ENCODE results near the gene LRCOL1.

The LRCOL1 gene

DNA sequence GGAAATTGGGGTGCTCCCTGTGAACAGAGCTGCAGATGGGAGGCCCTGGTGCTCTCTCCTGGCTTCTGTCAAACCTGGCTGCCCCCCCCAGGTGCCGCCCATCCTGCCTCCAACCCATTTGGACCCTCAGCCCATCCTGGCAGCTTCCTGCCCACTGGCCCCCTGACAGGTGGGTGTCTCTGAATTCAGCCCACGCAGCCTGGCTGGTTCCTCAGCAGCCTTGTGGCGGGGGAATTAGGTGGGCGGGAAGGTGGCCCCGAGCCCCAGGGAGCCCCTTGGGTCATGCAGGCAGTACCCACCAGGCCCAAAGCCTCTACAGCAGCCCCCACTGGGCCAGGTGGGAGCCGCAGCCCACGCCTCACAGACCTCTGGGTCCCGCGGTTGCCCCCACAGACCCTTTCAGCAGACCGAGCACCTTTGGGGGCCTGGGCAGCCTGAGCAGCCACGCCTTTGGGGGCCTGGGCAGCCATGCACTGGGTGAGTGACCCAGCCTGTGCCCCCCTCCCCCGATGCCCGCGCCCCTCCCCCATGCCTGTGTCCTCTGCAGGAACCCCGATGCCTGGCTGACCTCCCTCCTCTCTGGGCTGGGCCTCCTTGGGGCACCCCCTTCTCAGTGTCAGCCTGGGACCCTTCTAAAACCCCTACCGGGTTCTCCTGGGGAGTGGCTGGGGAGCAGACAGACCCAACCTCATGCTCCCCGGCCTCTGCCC is 28.9 kb downstream of the LRCOL1 start:
- no peak for DNase-seq

DNA sequence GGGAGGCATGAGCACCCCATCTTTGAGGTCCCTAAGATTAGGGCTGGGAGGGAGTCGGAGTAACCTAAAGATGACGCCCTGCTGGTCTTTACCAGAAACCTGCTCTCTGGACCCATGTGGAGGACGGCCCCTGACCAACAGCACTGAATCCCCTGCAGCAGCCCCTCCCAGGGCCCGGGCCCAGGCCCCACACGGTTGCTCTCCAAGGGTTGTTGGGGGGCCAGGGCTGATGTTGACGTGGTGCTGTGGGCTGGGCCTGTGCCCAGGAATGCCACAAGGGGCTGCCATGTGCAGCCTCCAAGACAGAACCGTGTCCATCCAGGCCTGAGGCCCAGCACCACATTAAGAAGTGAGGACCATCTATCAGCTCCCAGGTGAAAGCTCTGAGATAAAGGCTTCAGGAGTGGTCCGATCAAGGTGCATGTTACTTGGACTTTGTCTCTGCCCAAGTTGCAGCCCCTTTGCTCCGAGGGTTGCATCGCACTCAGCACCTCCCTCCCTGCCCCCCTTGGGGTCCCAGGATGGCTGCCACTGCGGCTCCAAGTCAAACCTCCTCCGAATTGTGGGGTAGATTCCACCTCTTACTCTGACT is 29.6 kb downstream of the LRCOL1 start:
- DNase-seq: no peak

DNA sequence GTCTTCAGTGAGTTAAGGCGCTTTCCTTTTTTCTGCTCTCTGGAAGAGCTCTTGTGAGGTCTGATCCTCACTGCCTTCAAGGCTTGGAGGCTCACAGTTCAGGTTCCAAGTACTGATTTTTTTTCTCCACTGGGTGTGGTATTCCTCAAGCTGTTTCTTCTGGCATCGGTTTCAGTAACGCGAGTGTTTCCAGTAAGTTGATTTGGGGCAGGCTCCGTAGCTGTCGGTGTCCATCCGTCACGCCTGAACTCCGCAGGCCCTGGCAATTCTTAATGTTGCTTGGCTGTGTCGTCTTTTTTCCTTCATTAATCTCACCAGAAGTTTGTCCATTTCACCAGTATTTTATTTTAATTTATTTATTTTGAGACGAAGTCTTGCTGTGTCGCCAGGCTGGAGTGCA is 30.6 kb downstream of the LRCOL1 start:
- DNase-seq: no peak

DNA sequence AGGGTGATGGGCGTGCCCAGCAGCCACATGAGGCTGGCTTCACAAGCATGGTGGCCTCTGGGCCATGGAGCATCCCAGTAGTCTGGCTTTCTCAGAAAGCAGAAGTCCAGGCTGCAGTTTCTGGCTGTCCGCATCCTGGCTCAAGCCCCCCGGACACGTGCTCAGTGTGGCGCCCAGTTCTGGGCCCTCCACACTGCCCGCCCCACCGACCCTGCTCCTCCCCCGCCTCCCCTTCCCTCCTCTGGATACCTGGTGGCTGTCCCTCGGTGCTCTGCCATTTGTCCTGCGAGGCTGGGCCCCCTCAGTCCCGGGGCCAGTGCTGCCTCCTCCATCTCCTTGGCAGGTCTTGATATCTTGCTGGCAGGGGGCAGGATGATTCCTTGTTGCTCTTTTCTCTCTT is 31.6 kb downstream of the LRCOL1 start:
- no peak for DNase-seq

DNA sequence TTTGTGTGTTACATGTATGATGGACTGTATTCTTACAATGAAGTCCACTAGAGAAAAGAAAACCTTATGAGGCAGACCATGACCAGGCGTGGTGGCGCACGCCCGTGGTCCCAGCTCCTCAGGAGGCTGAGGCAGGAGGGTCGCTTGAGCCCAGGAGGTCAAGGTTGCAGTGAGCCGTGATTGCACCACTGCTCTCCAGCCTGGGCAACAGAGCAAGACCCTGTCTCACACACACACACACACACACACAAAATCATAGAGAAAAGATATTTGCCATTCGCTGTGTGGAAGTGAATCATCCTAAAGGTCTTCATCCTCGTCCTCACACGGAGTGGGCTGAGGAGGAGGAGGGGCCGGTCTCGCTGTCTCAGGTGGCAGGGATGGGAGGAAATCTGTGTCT is 32.3 kb downstream of the LRCOL1 start:
- no peak for DNase-seq

DNA sequence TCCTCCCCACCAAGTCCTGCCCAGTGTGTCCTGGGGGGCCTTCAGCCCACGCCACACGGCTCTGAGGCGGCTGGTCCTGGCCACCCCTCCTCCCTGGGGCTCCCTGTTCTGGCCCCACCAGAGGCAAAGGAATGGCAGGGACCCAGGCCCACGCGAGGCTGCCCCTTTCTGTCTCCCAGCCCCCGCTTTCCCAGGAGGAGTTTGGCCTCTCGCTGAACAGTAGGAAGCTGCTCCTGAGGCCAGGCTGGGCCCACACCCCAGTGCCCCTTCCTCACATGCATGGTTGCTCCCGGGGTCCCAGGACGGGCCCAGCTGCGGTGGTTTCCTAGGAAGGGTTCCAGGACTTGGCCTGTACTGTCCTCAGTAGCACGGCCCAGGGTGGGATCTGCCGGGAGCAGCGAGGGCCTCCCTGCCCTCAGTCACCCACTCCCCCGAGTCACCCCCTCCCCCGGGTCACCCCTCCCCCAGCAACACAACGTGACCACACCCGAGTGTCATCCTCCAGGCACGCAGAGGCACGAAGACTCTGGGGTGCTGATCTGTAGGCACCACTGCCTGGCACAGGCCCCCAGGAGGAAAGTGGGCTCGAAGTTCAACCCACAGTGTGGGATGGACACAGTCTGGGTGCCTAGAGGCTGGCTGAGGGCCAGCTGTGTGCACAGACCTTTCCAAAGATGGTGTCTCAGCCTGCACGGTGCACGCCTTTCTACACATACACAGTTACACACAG is 33.0 kb downstream of the LRCOL1 start:
- DNase-seq: no peak

DNA sequence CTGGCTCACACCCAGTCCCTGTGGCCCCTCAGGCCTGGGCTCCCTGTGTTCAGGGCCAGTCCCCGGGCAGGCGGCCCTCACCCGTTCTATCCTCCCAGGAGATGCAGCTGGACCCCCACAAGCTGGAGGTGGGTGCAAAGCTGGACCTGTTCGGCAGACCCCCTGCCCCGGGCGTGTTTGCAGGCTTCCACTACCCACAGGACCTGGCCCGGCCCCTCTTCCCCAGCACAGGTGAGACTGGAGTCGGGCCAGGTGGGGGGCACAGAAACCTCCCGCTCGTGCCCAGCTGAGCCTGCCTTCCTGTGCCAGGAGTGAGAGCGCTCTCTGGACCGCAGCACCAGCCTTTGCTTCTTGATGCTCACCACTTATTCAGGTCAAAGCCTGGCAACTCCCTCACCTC is 33.7 kb downstream of the LRCOL1 start:
- no peak for DNase-seq

DNA sequence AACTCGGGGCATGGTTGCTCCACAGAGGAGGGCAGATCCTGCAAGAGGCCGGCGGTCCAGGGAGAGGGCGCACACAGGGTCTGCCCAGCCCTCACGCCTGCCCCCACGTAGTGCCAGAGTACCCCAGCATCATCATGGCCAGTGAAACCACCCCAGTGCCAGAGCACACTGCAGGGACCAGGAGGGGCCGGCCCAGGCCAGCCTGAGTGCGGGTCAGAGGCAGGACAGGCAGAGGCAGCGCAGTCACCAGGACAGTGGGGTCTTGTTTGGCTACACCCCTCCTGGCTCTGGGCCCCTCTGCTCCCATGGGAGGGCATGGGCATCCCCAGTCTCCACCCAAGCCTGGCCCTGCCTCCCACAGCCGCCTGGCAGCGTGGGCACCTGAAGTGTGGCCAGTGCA is 34.7 kb downstream of the LRCOL1 start:
- DNase-seq: no peak

DNA sequence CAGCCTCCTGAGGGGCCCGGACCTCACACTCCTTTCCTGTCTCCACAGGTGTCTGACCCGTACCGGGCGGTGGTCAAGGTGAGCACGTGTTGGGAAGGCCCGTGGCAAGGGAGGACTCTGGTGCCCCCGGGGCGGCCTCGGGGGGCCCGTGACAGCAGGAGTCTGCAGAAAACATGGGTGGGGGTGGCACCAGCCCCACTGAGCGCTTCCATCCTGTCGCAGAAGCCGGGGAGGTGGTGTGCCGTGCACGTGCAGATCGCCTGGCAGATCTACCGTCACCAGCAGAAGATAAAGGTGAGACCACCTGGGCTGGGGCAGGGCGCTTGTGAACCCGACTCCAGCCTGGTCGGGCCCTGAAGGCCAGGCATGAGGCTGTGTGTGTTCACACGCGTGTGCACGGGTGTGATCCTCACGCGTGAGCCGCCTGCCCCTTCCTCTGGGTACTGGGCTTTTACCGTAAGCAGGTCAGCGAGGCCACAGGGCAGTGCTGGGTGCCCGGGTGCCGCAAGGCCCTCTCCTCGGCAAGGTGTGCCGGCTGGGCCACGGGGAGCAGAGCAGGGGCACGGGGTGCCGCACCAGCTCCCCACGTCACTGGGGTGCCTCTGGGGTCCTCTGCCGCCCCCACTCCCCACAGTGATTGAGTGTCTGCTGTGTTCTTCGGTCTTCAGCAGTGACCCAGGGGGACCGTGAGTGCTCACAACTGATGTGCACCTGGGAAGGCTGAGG is 35.9 kb downstream of the LRCOL1 start:
- no peak for DNase-seq

DNA sequence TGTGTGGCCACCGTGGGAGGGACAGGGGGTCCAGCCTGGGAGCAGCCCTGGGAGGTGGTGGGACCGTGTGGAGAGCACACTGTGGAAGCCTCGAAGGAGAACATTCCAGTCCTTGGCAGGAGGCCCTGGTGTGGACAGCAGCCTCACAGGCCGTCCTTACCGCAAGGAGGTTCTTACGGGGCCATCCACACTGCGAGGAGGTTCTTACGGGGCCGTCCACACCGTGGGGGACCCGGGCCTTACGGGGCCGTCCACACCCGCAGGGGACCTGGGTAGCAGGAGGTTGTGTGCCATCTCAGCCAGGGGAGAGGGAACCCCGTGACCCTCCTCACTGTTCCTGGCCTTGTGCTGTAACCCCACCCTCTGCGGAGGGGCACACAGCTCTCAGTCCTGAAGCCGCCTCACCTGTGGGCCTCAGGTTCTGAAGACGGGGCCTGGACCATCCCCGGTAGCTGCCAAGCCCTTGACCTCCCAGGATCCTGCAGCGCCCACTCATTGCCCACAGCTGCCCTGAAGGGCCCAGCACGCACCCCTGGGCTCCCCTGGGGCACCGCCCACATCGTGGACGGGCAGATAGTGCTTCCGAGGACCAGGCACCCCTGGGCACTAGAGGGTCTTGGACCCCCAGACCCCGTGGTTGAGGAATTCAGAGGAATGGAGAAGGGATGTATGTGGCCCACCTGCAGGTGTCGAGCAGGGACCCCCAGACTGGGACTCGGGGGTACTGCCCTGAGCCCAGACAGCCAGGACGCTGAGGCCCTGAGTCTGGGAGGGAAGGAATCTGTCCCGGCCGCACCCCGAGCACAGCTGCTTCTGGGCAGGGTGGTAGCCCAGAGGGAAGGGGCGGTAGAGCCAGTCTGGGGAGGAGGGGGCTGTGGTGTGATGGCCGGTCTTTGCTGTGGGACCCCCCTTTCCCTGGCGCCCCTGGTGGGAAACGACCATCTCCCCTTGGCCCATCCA is 37.3 kb downstream of the LRCOL1 start:
- DNase-seq: no peak

DNA sequence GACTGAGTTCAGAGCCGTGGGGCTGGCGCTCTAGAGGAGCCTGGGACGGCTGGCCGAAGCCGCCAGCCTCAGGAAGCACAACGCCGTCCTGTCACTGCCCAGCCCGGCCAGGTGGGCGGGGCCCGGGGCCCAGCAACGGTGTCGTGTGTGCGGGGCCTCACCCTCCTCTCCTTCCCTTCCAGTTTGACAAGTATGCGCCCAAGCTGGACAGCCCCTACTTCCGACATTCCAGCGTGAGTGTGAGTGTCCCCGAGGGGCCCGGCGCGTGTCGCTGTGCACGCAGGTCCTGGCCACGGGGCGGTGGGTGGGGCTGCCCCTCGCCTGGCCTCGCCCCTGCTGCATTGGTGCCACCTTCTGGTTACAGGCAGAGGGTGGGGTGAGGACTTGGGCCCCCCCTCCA is 38.3 kb downstream of the LRCOL1 start:
- DNase-seq: no peak

DNA sequence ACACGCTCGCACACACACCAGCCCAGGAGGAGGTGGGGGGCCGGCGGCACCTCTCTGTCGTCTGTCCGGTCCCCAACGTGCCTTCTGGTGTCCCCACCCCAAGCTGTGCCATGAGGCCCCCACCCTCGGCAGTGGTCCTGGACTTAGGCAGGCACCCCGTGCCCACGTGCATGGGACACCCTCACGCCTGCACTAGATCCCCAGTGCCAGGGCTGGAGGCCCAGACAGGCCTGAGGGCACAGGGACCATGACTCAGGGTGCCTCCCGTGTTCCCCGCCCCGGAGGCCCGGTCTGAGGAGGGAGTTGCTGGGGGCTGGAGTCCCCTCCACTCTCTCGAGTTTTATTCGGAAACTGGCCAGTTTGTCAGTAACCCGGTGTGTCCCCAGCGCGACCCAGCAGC is 38.8 kb downstream of the LRCOL1 start:
- DNase-seq: no peak

DNA sequence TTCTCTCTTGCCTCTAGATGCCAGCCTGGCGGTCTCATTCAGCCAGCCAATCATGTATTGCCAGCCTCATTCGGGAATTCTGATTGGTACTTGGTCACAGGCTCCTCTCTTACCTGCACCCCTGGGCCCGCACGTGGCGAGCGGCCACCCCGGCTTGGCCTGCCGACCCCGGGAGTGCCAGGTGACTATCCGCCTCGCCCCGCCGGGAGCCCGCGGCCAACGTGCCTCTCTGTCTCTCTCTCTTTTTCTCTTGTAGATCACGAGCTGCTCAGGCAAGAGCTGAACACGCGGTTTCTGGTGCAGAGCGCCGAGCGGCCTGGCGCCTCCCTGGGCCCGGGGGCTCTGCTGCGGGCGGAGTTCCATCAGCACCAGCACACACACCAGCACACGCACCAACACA is 39.3 kb downstream of the LRCOL1 start:
- no peak for DNase-seq

DNA sequence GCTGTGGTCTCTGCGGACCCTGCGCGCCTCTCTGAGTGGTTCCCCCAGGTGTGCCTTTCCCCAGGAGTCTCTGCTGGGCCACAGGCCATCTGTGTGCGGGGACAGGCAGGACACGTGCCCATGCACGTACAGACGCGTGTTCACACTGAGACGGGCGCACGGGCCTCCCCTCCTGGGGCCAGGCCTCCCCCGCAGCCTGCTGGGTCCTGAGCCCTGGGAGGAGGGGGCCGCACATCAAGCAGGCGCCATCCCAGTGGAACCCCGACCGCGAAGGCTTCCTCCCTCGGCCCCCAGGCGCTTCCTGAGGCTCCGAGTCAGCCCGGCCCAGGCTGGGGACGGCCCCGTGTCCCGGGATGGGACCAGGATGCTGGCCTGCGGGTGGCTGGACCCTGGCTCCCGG is 39.7 kb downstream of the LRCOL1 start:
- DNase-seq: no peak

DNA sequence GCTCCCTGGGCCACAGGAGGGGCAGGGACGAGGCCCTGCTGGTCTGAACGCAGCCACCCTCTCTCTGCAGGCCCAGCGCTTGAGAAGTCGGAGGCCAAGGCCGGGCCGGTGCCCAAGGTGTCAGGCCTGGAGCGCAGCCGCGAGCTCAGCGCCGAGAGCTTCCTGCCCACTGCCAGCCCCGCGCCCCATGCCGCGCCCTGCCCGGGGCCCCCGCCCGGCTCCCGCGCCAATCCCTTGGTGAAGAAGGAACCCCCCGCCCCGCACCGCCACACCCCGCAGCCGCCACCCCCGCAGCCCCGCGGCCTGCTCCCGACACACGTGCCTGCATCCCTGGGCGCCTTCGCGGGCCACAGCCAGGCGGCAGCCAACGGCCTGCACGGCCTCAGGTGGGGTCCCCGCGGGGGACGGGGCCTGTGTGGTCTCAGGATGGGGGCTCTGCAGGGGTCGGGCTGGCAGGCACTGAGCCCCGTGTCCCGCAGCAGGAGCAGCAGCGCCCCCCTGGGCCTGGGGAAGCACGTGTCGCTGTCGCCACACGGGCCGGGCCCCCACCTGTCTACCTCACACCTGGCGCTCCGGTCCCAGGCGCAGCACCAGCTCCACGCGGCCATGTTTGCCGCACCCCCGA is 40.4 kb downstream of the LRCOL1 start:
- DNase-seq: no peak

DNA sequence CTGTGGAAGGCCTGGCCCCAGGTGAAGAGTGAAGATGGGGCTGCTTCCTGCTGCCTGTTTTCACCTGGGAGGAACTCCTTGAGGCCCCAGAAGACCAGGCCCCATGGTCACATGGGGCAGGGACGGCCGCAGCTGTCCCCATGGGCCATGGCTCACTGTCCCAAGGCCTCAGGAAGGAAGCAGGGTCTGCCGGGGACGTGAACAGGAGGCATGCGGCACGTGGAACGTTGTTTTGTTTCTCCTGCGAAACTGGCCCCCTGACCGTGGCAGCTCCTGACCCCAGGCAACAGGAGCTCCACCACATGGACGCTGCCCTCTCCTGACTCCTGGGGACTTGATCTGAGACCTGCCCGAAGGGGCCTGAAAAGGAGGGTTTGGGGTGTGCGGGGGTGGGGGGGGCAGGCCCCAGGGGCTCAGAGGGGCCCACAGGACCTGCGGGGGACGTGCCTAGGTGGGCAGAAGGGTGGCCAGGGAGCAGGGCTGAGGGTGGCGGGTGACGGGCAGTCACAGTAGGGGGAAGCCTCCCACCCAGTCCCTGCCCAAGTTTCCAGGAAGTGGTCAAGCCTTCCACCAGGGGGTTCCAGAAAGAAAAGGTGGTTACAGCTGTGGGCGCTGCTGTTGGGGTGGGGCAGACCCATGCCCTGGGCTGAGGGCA is 41.4 kb downstream of the LRCOL1 start:
- DNase-seq: no peak

DNA sequence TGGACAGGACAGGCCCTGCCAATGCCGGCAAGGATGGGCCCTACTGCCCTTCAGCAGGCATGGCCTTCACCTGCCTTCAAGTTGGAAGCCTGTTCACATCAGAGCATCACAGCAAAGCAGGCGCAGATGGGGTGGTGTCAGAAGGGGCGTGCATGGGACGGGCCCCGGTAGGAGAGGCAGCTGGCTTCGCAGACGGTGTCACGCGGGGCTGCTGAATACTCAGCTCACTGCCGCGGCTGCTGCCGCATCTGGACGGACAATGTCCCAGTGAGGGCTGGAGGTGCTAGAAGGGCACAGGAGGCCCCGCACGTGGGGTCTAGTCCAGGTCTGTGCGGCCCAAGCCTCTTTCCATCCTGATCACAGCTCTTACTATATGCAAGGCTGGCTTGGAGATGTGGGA is 42.1 kb downstream of the LRCOL1 start:
- DNase-seq: no peak

DNA sequence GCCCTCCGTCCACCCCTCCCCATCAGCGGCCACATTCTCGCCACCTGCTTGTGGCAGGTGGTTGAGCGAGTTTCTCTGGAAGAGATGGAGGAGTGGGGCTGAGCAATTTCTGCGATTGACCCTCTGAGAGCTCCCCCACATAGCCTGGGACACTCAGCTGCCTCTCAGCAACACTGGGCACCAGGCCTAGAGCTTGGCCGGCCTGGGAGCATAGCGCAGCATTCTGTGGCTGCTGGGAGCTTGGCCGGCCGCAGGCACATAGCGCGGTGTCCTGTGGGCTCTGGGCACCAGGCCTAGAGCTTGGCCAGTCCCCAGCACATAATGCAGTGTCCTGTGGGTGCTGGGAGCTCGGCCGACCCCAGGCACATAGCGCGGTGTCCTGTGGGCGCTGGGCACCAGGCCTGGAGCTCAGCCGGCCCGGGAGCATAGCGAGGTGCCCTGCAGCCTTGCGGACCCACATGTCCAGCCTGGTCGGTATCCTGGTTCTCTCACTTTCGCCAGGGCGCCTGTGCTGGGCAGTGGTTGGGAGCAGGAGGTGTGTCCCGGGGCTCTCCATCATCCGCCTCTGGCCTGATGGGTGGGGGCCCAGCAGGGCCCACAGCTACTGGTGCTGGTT is 43.8 kb downstream of the LRCOL1 start:
- DNase-seq: no peak

DNA sequence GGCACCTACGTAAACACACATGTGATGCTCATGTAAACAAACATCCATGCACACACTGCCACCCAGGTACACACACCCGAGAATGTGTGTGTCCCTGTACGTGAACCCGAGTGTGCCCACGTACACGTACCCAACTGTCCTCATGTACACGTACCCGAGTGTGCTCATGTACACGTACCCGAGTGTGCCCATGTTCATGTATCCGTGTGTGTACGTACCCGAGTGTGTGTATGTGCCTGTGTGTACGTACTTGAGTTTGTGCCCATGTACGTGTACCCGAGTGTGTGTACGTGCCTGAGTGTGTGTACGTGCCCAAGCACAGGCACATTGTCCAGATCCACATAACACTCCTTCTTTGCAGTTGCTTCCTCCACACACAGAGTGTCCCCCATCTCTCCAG is 45.0 kb downstream of the LRCOL1 start:
- no peak for DNase-seq

DNA sequence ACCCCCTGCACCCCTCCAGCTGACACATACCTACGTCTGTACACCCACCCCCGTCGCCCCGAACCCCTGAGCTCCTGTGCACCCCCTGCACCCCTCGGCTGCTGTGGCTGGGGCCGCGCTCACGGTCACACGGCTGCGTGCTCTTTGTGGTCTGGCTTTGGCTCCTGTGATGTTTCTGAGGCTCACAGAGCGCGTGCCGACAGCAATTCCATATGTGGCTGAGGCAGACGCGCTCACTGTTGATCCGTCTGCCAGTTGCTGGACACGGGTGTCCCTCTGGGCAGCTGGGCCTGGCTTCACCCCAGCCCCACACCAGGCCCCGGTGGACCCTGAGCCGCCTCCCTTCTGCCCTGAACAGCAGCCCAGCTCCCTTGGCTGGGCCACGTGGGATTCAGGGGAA is 46.5 kb downstream of the LRCOL1 start:
- DNase-seq: no peak

DNA sequence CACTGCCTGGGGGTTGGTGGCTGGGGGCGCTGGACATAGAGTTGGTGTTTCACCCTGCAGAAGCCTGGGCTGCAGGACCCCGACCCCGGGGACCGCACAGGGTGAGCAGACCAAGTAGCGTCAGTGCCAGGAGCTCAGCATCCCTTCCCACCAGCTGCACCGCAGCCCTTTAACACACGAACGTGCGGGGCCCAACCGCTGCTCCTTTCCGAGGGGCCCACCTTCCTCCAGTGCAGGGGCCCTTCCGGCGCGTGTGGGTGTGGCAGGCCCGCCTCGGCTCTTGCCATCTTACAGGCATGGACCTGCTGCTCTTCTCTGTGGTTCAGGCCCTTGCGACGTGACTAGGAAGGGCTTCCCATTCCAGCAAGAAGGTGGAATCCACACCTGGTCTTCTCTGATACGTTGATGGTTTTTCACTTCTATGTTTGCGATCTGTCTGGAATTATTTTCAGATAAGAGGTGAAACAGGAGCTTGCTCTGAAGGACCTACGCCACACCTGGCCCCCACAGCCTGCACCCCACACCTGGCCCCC is 47.8 kb downstream of the LRCOL1 start:
- peak in 1 of 2 experiments; percentile 7 for DNase-seq

Measured in NCI-H524 (cell line).